Uterus (tissue), 4 donors: Measurements from ENCODE around the gene PRKAR2A. TPM values are rescaled to one million over a fixed set of nuclear protein-coding genes. Genes with fewer than 3 reads are reported as not detected.
"Not testable (repeated sequence)": the region's sequence is repeated elsewhere in the genome, so short reads cannot be mapped to it uniquely, and the experiment has no call there.

Source experiments
- DNase-seq, 2 donors: peaks; one replicate each; pipeline ENCODE4 v3.0.0-alpha.2; 2019 to 2020
- H3K27ac ChIP-seq, 2 donors: fragments of 200-600 bp; sonication (generic); 1 replicate in 1 of 2; 2 replicates in 1 of 2; pipeline ENCODE4 v1.5.1; 2016 to 2018
- H3K27me3 ChIP-seq, 2 donors: fragments of 200-600 bp; sonication (generic); one replicate each; pipeline ENCODE4 v1.5.1; 2018 to 2019; ENCODE audit warnings: control low read depth in 1 of 2
- H3K36me3 ChIP-seq, 2 donors: fragments of 200-600 bp; sonication (generic); one replicate each; pipeline ENCODE4 v1.5.1; 2019; ENCODE audit warnings: control low read depth in 1 of 2
- H3K4me1 ChIP-seq, 2 donors: fragments of 200-600 bp; sonication (generic); one replicate each; pipeline ENCODE4 v1.5.1; 2018 to 2019; ENCODE audit warnings: control low read depth in 1 of 2
- H3K4me3 ChIP-seq, 2 donors: fragments of 200-600 bp; sonication (generic); 1 replicate in 1 of 2; 2 replicates in 1 of 2; pipeline ENCODE4 v1.5.1; 2018 to 2019; ENCODE audit warnings: mild to moderate bottlenecking in 1 of 2
- H3K9me3 ChIP-seq, 2 donors: fragments of 200-600 bp; sonication (generic); one replicate each; pipeline ENCODE4 v1.5.1; 2019; ENCODE audit warnings: control low read depth in 1 of 2
- POLR2A ChIP-seq, 2 donors: fragments of 450-650 bp; IDR thresholded peaks; one replicate each; pipeline ENCODE4 v1.6.1; 2016; ENCODE audit warnings: antibody characterized with exemption in 2 of 2, mild to moderate bottlenecking in 1 of 2, moderate library complexity in 1 of 2
- intact Hi-C: fragments of 100-400 bp; cut with DNase I; formaldehyde crosslinking; loops from one replicate; pipeline ENCODE4 v1.15.1; 2023; ENCODE audit warnings: low total_unique reads
- total RNA-seq, 4 donors: library from RNA; depleted of rRNA in 3 of 4; stranded (reverse); fragments of >200 nt in 3 of 4; gene quantifications; one replicate each; pipeline versions ENCODE4 v1.1.0 to v1.2.4, GENCODE V29; 2014 to 2023
- TF ChIP-seq, protein P1 (sequence below), 4 experiments: fragments of 200-600 bp in 2 of 4; fragments of 450-650 bp in 2 of 4; sonication (generic) in 2 of 4; IDR thresholded peaks; one replicate each; pipeline ENCODE4 v1.5.1; 2016 to 2019; ENCODE audit warnings: antibody characterized with exemption in 4 of 4, mild to moderate bottlenecking in 2 of 4, moderate library complexity in 1 of 4
- donor health status: DM: yes; HTN: yes; CAD: no.

PRKAR2A gene
- total RNA-seq, 4 donors from 2014 or later: 5.4 to 59.0 (median 26.3) TPM

DNA sequence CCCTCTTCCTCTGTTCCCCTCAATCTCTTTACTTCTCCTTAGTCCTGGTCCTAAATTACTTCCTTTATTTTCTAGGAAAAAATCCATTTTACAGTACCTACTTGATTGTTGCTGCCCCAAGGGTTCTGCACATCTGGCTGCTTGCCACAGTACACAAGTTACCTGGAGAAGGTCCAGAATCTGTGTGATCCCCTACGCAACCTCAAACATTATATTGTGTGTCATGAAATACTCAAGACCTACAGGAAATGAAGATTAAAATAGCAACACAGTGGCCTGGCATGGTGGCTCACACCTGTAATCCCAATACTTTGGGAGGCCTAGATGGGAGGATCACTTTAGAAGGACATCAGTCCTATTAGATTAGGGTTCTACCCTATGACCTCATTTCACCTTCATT lies 48.7 kb downstream of the PRKAR2A start:
- no peak overlapping the region for H3K27ac ChIP-seq
- no peak overlapping the region for H3K4me3 ChIP-seq
- H3K4me1 ChIP-seq: no peaks in the 10 kb centered on the region
- no peaks in the 10 kb centered on the region for H3K36me3 ChIP-seq
- no peak for DNase-seq
- intact Hi-C loops: no loop called here
- no peak for TF ChIP-seq POLR2A (IDR thresholded peaks at IDR 0.05)
- H3K27me3 ChIP-seq: no peaks in the 10 kb centered on the region
- no peaks in the 10 kb centered on the region for H3K9me3 ChIP-seq

- Histone ChIP-seq H3K27ac (no peak overlapping the region), H3K4me1 (no peaks in the 10 kb centered on the region), H3K4me3 (no peak overlapping the region), H3K36me3 (no peaks in the 10 kb centered on the region), H3K27me3 (no peaks in the 10 kb centered on the region), H3K9me3 (no peaks in the 10 kb centered on the region)
- intact Hi-C loops: no loop called here
- TF ChIP-seq, protein P1, sequence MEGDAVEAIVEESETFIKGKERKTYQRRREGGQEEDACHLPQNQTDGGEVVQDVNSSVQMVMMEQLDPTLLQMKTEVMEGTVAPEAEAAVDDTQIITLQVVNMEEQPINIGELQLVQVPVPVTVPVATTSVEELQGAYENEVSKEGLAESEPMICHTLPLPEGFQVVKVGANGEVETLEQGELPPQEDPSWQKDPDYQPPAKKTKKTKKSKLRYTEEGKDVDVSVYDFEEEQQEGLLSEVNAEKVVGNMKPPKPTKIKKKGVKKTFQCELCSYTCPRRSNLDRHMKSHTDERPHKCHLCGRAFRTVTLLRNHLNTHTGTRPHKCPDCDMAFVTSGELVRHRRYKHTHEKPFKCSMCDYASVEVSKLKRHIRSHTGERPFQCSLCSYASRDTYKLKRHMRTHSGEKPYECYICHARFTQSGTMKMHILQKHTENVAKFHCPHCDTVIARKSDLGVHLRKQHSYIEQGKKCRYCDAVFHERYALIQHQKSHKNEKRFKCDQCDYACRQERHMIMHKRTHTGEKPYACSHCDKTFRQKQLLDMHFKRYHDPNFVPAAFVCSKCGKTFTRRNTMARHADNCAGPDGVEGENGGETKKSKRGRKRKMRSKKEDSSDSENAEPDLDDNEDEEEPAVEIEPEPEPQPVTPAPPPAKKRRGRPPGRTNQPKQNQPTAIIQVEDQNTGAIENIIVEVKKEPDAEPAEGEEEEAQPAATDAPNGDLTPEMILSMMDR (IDR thresholded peaks at IDR 0.05): no peak
- TF ChIP-seq POLR2A (IDR thresholded peaks at IDR 0.05): no peak
- no peak for DNase-seq
Observed at GRCh38 chr3:48797626-48798025, 50.0 kb downstream of the PRKAR2A start.

GRCh38 chr3:48795997-48796732 lies 51.5 kb downstream of the PRKAR2A start:
- no peak overlapping the region for H3K4me3 ChIP-seq
- no peaks in the 10 kb centered on the region for H3K36me3 ChIP-seq
- TF ChIP-seq, protein P1 (IDR thresholded peaks at IDR 0.05): no peak
- no peak for TF ChIP-seq POLR2A (IDR thresholded peaks at IDR 0.05)
- DNase-seq: no peak
- H3K4me1 ChIP-seq: no peaks in the 10 kb centered on the region
- H3K27me3 ChIP-seq: no peaks in the 10 kb centered on the region
- H3K9me3 ChIP-seq: no peaks in the 10 kb centered on the region
- no peak overlapping the region for H3K27ac ChIP-seq
- intact Hi-C loops: no loop called here

DNA sequence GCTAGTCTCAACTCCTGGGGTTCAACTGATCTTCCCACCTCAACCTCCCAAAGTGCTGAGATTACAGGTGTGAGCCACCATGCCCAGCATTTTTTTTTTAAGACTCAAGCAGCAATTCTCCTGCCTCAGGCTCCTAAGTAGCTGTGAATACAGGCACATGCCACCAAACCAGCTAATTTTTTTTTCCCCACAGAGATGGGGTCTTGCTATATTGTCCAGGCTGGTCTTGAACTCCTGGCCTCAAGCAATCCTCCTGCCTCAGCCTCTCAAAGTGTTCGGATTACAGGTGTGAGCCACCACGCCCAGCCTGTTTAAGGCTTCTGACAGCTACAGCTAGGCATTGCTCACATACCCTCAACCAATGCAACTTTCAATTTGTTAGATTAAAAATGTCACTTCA lies 54.2 kb downstream of the PRKAR2A start:
- H3K4me1 ChIP-seq, H3K4me3 ChIP-seq, H3K27ac ChIP-seq, H3K9me3 ChIP-seq, DNase-seq, H3K36me3 ChIP-seq, H3K27me3 ChIP-seq, intact Hi-C loops: not testable (repeated sequence)

GRCh38 chr3:48789665-48790064 lies 58.0 kb downstream of the PRKAR2A start:
- Histone ChIP-seq H3K4me3 (no peak overlapping the region), H3K27me3 (no peaks in the 10 kb centered on the region), H3K4me1 (no peaks in the 10 kb centered on the region), H3K36me3 (no peaks in the 10 kb centered on the region), H3K9me3 (no peaks in the 10 kb centered on the region), H3K27ac (no peak overlapping the region)
- intact Hi-C loops: no loop called here
- DNase-seq: no peak
- no peak for TF ChIP-seq POLR2A (IDR thresholded peaks at IDR 0.05)
- TF ChIP-seq, protein P1 (IDR thresholded peaks at IDR 0.05): no peak

- H3K4me3 ChIP-seq: no peak overlapping the region
- H3K4me1 ChIP-seq: no peaks in the 10 kb centered on the region
- no peak overlapping the region for H3K27ac ChIP-seq
- no peak for DNase-seq
- no peaks in the 10 kb centered on the region for H3K9me3 ChIP-seq
- no peaks in the 10 kb centered on the region for H3K36me3 ChIP-seq
- TF ChIP-seq, protein P1 (IDR thresholded peaks at IDR 0.05): no peak
- intact Hi-C loops: no loop called here
- no peaks in the 10 kb centered on the region for H3K27me3 ChIP-seq
Observed at GRCh38 chr3:48788544-48789162, 59.0 kb downstream of the PRKAR2A start.
